ENCODE results near the gene RFC4.

The RFC4 gene

DNA sequence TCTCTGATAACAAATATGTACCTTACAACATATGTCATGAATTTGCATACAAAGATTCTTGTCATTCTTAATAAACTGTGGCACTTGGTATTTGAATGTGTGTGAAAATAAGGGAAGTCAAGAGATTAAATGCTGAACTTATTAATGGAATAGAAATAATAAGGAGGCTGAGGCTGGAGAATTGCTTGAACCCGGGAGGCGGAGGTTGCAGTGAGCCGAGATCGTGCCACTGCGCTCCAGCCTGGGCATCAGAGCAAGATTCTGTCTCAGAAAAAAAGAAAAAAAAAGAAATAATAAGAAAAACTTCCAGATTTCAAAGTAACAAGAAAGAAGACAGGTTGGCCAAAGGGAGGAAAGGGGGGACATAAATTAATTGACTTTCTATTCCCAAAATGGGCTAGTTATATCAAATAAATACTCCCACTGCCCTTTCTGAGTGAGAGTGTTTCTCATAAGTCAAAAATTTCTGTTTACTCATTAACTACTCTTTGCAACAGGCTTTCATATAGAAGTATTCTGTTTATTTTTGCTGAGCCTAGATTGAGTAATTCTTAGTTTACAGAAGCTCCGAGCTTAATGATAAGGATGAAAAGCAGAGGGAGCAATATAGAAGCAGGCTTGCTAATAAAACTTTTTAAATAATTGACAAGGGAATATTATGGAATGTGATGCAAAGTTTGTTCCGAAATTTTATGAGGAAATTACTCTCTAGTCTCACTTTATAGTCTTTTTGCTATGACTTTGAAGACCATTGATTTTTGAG is 63.5 kb downstream of the RFC4 start:
- no peak for DNase-seq

Data from NCI-H526 treated with DMSO at 0.1 percent for 48 hours (cell line).